Spleen (tissue), 11 donors: ENCODE measurements around the gene TMEM30B. TPM values are rescaled to one million over a fixed set of nuclear protein-coding genes. Genes with fewer than 3 reads are reported as not detected.
"Not testable (repeated sequence)": the region's sequence is repeated elsewhere in the genome, so short reads cannot be mapped to it uniquely, and the experiment has no call there.

Experiments used
- DNase-seq: peaks from one replicate; pipeline ENCODE4 v3.0.0-alpha.2; 2020
- H3K27ac ChIP-seq, 8 donors: fragments of 200-600 bp; sonication (generic) in 7 of 8; 1 replicate in 4 of 8; 2 replicates in 4 of 8; pipeline versions ENCODE4 v1.5.0 to v1.8.0; 2016 to 2021; ENCODE audit warnings: inconsistent platforms in 4 of 8, mild to moderate bottlenecking in 4 of 8, moderate library complexity in 1 of 8
- H3K27me3 ChIP-seq, 7 donors: fragments of 200-600 bp; sonication (generic) in 6 of 7; replicated peaks in 1 of 7; 1 replicate in 4 of 7; 2 replicates in 3 of 7; pipeline versions ENCODE4 v1.5.0 to v1.8.0; 2016 to 2021; ENCODE audit warnings: inconsistent platforms in 3 of 7, mild to moderate bottlenecking in 1 of 7
- H3K36me3 ChIP-seq, 6 donors: fragments of 200-600 bp; sonication (generic) in 5 of 6; 1 replicate in 4 of 6; 2 replicates in 2 of 6; pipeline versions ENCODE4 v1.5.0 to v1.8.0; 2016 to 2021; ENCODE audit warnings: inconsistent platforms in 2 of 6
- H3K4me1 ChIP-seq, 6 donors: fragments of 200-600 bp; sonication (generic) in 5 of 6; 1 replicate in 3 of 6; 2 replicates in 3 of 6; pipeline versions ENCODE4 v1.5.0 to v1.8.0; 2016 to 2021; ENCODE audit warnings: inconsistent platforms in 3 of 6
- H3K4me3 ChIP-seq, 8 donors: fragments of 200-600 bp; sonication (generic) in 7 of 8; 1 replicate in 4 of 8; 2 replicates in 4 of 8; pipeline versions ENCODE4 v1.5.0 to v1.8.0; 2016 to 2021; ENCODE audit warnings: inconsistent platforms in 4 of 8, mild to moderate bottlenecking in 4 of 8, moderate library complexity in 2 of 8
- H3K9me3 ChIP-seq, 8 donors: fragments of 200-600 bp; sonication (generic) in 7 of 8; 1 replicate in 4 of 8; 2 replicates in 4 of 8; pipeline versions ENCODE4 v1.5.0 to v1.8.0; 2016 to 2021; ENCODE audit warnings: inconsistent platforms in 4 of 8
- CTCF ChIP-seq, 11 experiments: fragments of 200-600 bp in 7 of 11; fragments of 450-650 bp in 4 of 11; sonication (generic) in 4 of 11; IDR thresholded peaks in 8 of 11; conservative IDR thresholded peaks in 3 of 11; 1 replicate in 7 of 11; 2 replicates in 4 of 11; pipeline versions ENCODE4 v1.4.0 to v1.8.0; 2016 to 2021; ENCODE audit warnings: antibody characterized with exemption in 11 of 11, inconsistent platforms in 4 of 11, mild to moderate bottlenecking in 1 of 11
- POLR2A ChIP-seq, 3 donors: fragments of 450-650 bp; IDR thresholded peaks; one replicate each; pipeline ENCODE4 v1.5.1; 2017; ENCODE audit warnings: antibody characterized with exemption in 3 of 3, mild to moderate bottlenecking in 1 of 3
- POLR2AphosphoS5 ChIP-seq, 3 donors: sonication (generic); formaldehyde crosslinking; IDR thresholded peaks; one replicate each; pipeline ENCODE4 v1.5.1; 2017; ENCODE audit warnings: antibody characterized with exemption in 3 of 3
- WGBS, 5 donors: extraction: QIAGEN DNeasy Blood & Tissue Kit in 3 of 5; methylation state at CpG; one replicate each; pipeline versions ENCODE4 v1.1.5 to v1.1.7; 2013 to 2018; 5-methylcytosine and 5-hydroxymethylcytosine counted together
- intact Hi-C: fragments of 100-400 bp; cut with DNase I; formaldehyde crosslinking; loops from one replicate; pipeline ENCODE4 v1.15.0; 2023; ENCODE audit warnings: low total_unique reads
- polyA plus RNA-seq, 3 donors: library from polyadenylated mRNA; stranded (reverse); fragments of 200-250 nt; gene quantifications; one replicate each; pipeline ENCODE4 v1.2.1, GENCODE V29; 2013
- total RNA-seq, 7 donors: library from RNA; depleted of rRNA in 3 of 7; stranded (reverse); fragments of >200 nt in 3 of 7; fragmentation: NEBNext Ultra II Directional in 4 of 7; extraction: Animal tissue kit (Norgen Biotek cat#: 25700) in 4 of 7; gene quantifications; one replicate each; pipeline versions ENCODE4 v1.1.0 to v1.2.1, GENCODE V29; 2016 to 2021
- donor health status: healthy with polysubstance abuse.
- donor health status: DM: no; HTN: no; CAD: no; lungs with moderate emphysema.
- donor health status: DM: no; HTN: no; CAD: no.
- donor health status: Bipolar disorder and iron deficiency.
- donor health status: healthy.
- donor health status: DM: no; HTN: no; CAD: no.
- donor health status: DM: yes; HTN: yes; CAD: no.

Gene TMEM30B
- total and polyA plus RNA-seq, 10 donors, result 0.17 to 1.0 (median 0.59) TPM

GRCh38 chr14:61321385-61322010, 40.4 kb upstream of the TMEM30B start, which contains the start of gene PRKCH:
Gene PRKCH (plus strand): TSS chr14:61321579. CDS start chr14:61322102, 523 bp downstream.
- Histone ChIP-seq H3K27me3 (peaks cover 0 to 29% (median 0%) of the 10 kb centered on the region in 7 donors), H3K4me3 (peak within 1 kb of the TSS; percentile 61 to 85 (median 70)), H3K36me3 (no peaks in the 10 kb centered on the region), H3K9me3 (peaks cover 0 to 6% (median 0%) of the 10 kb centered on the region in 8 donors), H3K27ac (peak within 1 kb of the TSS; percentile 84 to 92 (median 90)), H3K4me1 (peaks cover 0 to 57% (median 20%) of the 10 kb centered on the region in 6 donors)
- DNase-seq, result peak; percentile 94
- intact Hi-C loops, result no loop called here
- WGBS, 5 donors, result 0 to 1% (median 1%) methylated on average over 38 to 66 of the region's 66 CpGs
- TF ChIP-seq CTCF (IDR thresholded peaks at IDR 0.05 in 8 of 11, conservative IDR thresholded peaks at IDR 0.05 in 3 of 11) (peak in 3 of 11 experiments; percentile 15 to 25 (median 21)), POLR2AphosphoS5 (IDR thresholded peaks at IDR 0.05) (peak; percentile 76 to 88 (median 87)), POLR2A (IDR thresholded peaks at IDR 0.05) (peak in 1 of 3 donors; percentile 43)

DNA sequence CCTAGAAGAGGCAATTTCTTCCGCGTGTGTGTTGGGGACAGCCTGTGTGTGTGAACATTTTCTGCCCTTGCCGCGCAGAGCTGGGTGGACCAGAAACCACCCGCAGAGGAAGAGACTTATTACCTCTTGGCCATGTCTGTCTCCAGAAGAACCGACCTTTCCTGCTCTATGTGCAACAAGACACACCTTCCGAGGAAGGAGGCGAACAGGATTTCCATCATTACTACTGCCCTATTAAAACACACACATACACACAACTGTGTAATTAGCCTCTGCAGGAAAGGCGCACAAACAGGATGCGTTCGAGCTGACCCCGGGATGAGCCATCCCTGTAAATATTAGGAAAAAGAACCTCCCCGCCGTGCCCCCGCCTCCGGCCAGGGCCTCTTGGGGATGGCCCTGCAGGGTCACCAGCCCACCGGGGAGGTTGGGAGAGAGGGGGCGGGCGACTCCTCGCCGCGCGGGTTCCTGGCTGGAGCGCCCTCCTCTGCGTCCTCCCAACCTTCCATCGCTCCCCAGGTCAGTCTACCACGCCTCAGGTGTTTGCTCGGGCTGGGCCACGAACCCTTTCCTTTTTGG, 39.8 kb upstream of the TMEM30B start:
- intact Hi-C loops, result no loop called here
- peaks cover 0 to 51% (median 19%) of the 10 kb centered on the region in 6 donors for H3K4me1 ChIP-seq
- peaks cover 0 to 4% (median 0%) of the 10 kb centered on the region in 8 donors for H3K9me3 ChIP-seq
- no peak for TF ChIP-seq CTCF (IDR thresholded peaks at IDR 0.05 in 8 of 11, conservative IDR thresholded peaks at IDR 0.05 in 3 of 11)
- TF ChIP-seq POLR2AphosphoS5 (IDR thresholded peaks at IDR 0.05), result no peak
- TF ChIP-seq POLR2A (IDR thresholded peaks at IDR 0.05), result no peak
- DNase-seq, result no peak
- peak overlapping the region; percentile 61 to 85 (median 70) for H3K4me3 ChIP-seq
- H3K27ac ChIP-seq, result peak overlapping the region; percentile 84 to 92 (median 90)
- H3K27me3 ChIP-seq, result peaks cover 0 to 29% (median 0%) of the 10 kb centered on the region in 7 donors
- 28 to 49% (median 37%) methylated on average over 16 to 29 of the region's 29 CpGs for WGBS, 5 donors
- H3K36me3 ChIP-seq, result no peaks in the 10 kb centered on the region

GRCh38 chr14:61320170-61320569, 39.0 kb upstream of the TMEM30B start:
- Histone ChIP-seq H3K4me1 (peaks cover 0 to 48% (median 18%) of the 10 kb centered on the region in 6 donors), H3K27me3 (peaks cover 0 to 29% (median 0%) of the 10 kb centered on the region in 7 donors), H3K27ac (peak overlapping the region in 1 of 8 donors; percentile 92)
- DNase-seq, H3K4me3 ChIP-seq, intact Hi-C loops, H3K9me3 ChIP-seq, H3K36me3 ChIP-seq: not testable (repeated sequence)
- WGBS, 5 donors, result 88 to 92% (median 90%) methylated on average over 15 to 16 of the region's 16 CpGs

DNA sequence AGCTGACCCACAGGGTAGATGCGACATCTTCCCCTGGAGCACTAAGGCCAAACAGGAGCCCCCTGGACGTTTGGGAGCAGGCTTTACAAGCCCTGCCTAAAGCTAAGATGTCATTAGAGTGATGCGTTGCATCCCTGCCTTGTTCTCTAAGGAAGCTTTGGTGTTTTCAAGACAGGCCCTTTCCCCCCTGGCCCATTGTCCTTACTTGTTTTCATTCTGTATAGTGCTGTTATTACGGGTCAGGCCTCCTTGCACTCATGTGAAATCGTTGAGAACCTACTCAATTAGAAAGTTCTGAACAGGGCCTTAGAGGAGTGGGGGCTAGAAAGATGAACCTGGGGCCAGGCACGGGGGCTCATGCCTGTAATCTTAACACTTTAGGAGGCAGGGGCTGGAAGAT, 38.6 kb upstream of the TMEM30B start:
- Histone ChIP-seq H3K27me3 (peaks cover 0 to 29% (median 0%) of the 10 kb centered on the region in 7 donors), H3K4me1 (peaks cover 0 to 44% (median 16%) of the 10 kb centered on the region in 6 donors), H3K9me3 (no peaks in the 10 kb centered on the region), H3K27ac (peak overlapping the region in 1 of 8 donors; percentile 92), H3K4me3 (no peak overlapping the region), H3K36me3 (no peaks in the 10 kb centered on the region)
- TF ChIP-seq CTCF (IDR thresholded peaks at IDR 0.05 in 8 of 11, conservative IDR thresholded peaks at IDR 0.05 in 3 of 11) (no peak), POLR2AphosphoS5 (IDR thresholded peaks at IDR 0.05) (no peak), POLR2A (IDR thresholded peaks at IDR 0.05) (no peak)
- DNase-seq, result no peak
- 67 to 91% (median 84%) methylated on average over 6 of the region's 6 CpGs for WGBS, 5 donors
- intact Hi-C loops, result no loop called here
